PC-9 (cell line): Measurements from ENCODE around the gene PPFIBP1. TPM values are rescaled to one million over a fixed set of nuclear protein-coding genes. Genes with fewer than 3 reads are reported as not detected.

Experiments
- BruUV-seq: library from RNA; stranded (reverse); fragments of 400-500 nt; replicated peaks from 2 replicates; lab custom pipeline; 2021; lab: Mats Ljungman, UMichigan
- CTCF ChIA-PET: fragments of 300-600 bp; sonication (Branson Sonifier 250); formaldehyde crosslinking; loops from one replicate; lab custom pipeline; 2022; ENCODE audit warnings: antibody characterized with exemption; lab: Charles Lee
- POLR2A ChIA-PET: fragments of 300-600 bp; sonication (Branson Sonifier 250); formaldehyde crosslinking; loops from one replicate; lab custom pipeline; 2022; ENCODE audit warnings: antibody characterized with exemption; ENCODE audit not compliant: unreplicated experiment; lab: Charles Lee
- DNase-seq, 2 experiments: peaks; one replicate each; pipeline versions ENCODE4 v3.0.0 to v3.0.0-alpha.2; 2015 to 2022; ENCODE audit warnings: mixed read lengths in 1 of 2
- H2AFZ ChIP-seq: fragments of 200-600 bp; sonication (generic); 2 replicates; pipeline ENCODE4 v1.8.1; 2017; ENCODE audit warnings: antibody characterized with exemption
- H3F3A ChIP-seq: fragments of 200-600 bp; sonication (generic); 2 replicates; pipeline ENCODE4 v1.8.1; 2017; ENCODE audit warnings: antibody characterized with exemption, mild to moderate bottlenecking, low read depth; ENCODE audit not compliant: insufficient read depth
- H3K27ac ChIP-seq: fragments of 200-600 bp; sonication (generic); 2 replicates; pipeline ENCODE4 v1.6.1; 2016; ENCODE audit warnings: mixed run types
- H3K27me3 ChIP-seq: fragments of 200-600 bp; sonication (generic); 2 replicates; pipeline ENCODE4 v1.6.1; 2016; ENCODE audit warnings: low read depth, mixed run types; ENCODE audit not compliant: insufficient read depth
- H3K36me3 ChIP-seq: fragments of 200-600 bp; sonication (generic); 2 replicates; pipeline ENCODE4 v1.6.1; 2016; ENCODE audit warnings: low read depth, mixed run types
- H3K4me1 ChIP-seq: fragments of 200-600 bp; sonication (generic); replicated peaks from 2 replicates; pipeline ENCODE4 v1.6.1; 2016; ENCODE audit warnings: mixed run types; ENCODE audit not compliant: insufficient read depth
- H3K4me2 ChIP-seq: fragments of 200-600 bp; sonication (generic); 2 replicates; pipeline ENCODE4 v1.6.1; 2017; ENCODE audit warnings: mixed run types
- H3K4me3 ChIP-seq: fragments of 200-600 bp; sonication (generic); 2 replicates; pipeline ENCODE4 v1.6.1; 2016; ENCODE audit warnings: mixed run types
- H3K79me2 ChIP-seq: fragments of 200-600 bp; sonication (generic); 2 replicates; pipeline ENCODE4 v1.6.1; 2017; ENCODE audit warnings: low read depth, mixed run types
- H3K9me2 ChIP-seq: fragments of 200-600 bp; sonication (generic); 2 replicates; pipeline ENCODE4 v1.8.1; 2017; ENCODE audit warnings: mild to moderate bottlenecking; ENCODE audit not compliant: insufficient read depth
- H3K9me3 ChIP-seq: fragments of 200-600 bp; sonication (generic); 2 replicates; pipeline ENCODE4 v1.8.1; 2016; ENCODE audit warnings: low read depth; ENCODE audit not compliant: insufficient read depth
- H4K20me1 ChIP-seq: fragments of 200-600 bp; sonication (generic); 2 replicates; pipeline ENCODE4 v1.8.1; 2017; ENCODE audit not compliant: insufficient read depth
- EZH2 ChIP-seq: fragments of 200-600 bp; sonication (generic); IDR thresholded peaks from 2 replicates; pipeline ENCODE4 v1.8.0; 2017; ENCODE audit warnings: antibody characterized with exemption, low read depth
- intact Hi-C: fragments of 100-400 bp; cut with micrococcal nuclease; formaldehyde crosslinking; loops from one replicate; pipeline ENCODE4 v1.10.0; 2022; ENCODE audit not compliant: unreplicated experiment
- total RNA-seq: library from RNA; stranded (reverse); gene quantifications from 2 replicates; pipeline ENCODE4 v1.2.3, GENCODE V29; 2021

Gene PPFIBP1
- total RNA-seq, 1 experiment from 2014 or later = 77.0 TPM

DNA sequence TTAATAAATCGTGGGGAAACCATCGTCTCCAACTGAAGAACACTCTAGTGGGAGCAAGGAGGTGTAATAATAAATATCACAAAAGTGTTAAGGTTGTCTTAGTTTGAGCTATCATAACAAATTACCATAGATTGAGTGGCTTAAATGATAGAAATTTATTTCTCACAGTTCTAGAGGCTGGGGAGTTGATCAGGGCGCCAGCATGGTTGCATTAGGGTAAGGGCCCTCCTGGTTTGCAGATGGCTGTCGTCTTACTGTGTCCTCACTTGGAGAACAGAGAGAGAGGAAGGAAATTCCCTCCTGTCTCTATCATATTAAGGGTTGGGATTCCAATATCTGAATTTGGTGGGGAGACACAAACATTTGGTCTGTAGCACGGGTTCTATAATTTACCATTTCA is 219.6 kb downstream of the PPFIBP1 start:
- H3K4me2 ChIP-seq = no peak overlapping the region
- no TSS peak for BruUV-seq
- H2AFZ ChIP-seq = no peak overlapping the region
- H3F3A ChIP-seq = peaks cover 18% of the 10 kb centered on the region; the same call in 1 of the 2 replicates
- DNase-seq = no peak
- no peak overlapping the region for H3K27ac ChIP-seq
- no peaks in the 10 kb centered on the region for H3K9me3 ChIP-seq
- ChIA-PET CTCF (no interaction called here), POLR2A (no interaction called here)
- no peaks in the 10 kb centered on the region for H3K27me3 ChIP-seq
- no peak for TF ChIP-seq EZH2
- H3K9me2 ChIP-seq = no peaks in the 10 kb centered on the region
- peaks cover 27% of the 10 kb centered on the region for H3K4me1 ChIP-seq
- intact Hi-C loops = no loop called here
- H3K4me3 ChIP-seq = no peak overlapping the region
- peaks cover 30% of the 10 kb centered on the region; the same call in 1 of the 2 replicates for H3K36me3 ChIP-seq
- peaks cover 1% of the 10 kb centered on the region; the same call in 1 of the 2 replicates for H3K79me2 ChIP-seq
- no peaks in the 10 kb centered on the region for H4K20me1 ChIP-seq

Other genes starting within 250 kb of the PPFIBP1 start
- gene BMAL2, start 191.4 kb upstream of the PPFIBP1 start, total RNA-seq = 56.7 and 87.9 TPM in 2 replicates
- 1.9 and 3.7 TPM in 2 replicates for gene SMCO2, start 77.5 kb upstream of the PPFIBP1 start, total RNA-seq
- 0.63 and 1.4 TPM in 2 replicates for gene REP15, start 172.2 kb downstream of the PPFIBP1 start, total RNA-seq
- gene MRPS35, start 186.6 kb downstream of the PPFIBP1 start, total RNA-seq = 80.6 and 91.7 TPM in 2 replicates